ENCODE measurements around the gene CSNK1A1. TPM values are rescaled to one million over a fixed set of nuclear protein-coding genes. Genes with fewer than 3 reads are reported as not detected.

Gene CSNK1A1
- polyA plus RNA-seq (2013, experiment 1 of 2): 146 TPM
- 146 TPM for polyA plus RNA-seq (2013, experiment 2 of 2)

DNA sequence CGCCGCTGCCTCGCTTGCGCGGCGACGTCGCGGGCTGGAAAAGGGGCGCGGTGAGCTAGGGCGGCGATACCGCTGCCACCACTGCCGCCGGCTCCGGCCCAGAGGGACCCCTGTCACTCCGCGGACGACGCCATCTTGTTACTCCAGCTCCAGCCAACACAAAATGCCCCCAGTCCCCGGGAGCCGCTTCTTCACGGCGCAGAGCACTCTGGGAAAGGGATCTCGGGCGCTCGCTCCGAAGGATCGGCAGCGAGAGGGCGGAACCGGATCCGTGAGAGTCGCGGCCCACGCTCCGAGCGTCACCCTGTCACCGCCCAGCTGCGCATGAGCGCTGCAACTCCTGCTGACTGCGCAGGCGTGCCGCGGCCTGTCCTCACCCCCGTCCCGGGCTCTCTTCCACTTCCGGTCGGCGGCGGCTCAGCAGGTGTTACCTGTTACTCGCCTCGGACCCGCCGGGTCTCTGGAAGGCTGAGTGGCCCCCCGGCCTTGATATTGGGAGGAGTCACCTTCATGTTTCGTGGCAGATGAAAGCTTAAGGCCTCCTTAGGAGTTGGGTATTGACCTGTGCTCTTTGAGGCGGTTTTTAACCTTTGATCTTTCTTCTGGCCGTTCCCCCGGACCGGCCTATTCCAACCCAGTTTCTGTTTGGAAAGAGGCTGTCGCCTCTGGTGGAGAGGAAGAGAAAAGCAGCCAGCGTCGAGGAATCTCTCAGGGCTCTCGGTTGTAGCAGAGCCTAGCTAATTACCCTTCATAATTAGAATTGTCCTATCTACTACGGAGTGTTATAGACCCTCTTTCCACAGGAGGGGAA is at the start of gene CSNK1A1:
Gene CSNK1A1 (minus strand): TSS at position 213 of the 811 bp plus-strand sequence. CDS start 475 bp downstream, outside the sequence.
- Histone ChIP-seq H3K4me3 (ENCODE audit: low read length in 2 of 2) (peak within 1 kb of the TSS; percentile 80 to 93), H2BK15ac (ENCODE audit: low read length) (peak within 1 kb of the TSS; percentile 96), H3K18ac (ENCODE audit: low read length) (peak within 1 kb of the TSS; percentile 98), H3K27ac (replicated peaks; ENCODE audit: low read length) (peak within 1 kb of the TSS; percentile 92), H3K36me3 (replicated peaks in 1 of 2; ENCODE audit: control insufficient read depth in 2 of 2, insufficient read depth in 2 of 2, low read length in 2 of 2) (peaks cover 0 to 39% of the 10 kb centered on the region in 2 donors), H3K27me3 (ENCODE audit: control insufficient read depth in 3 of 3, insufficient read depth in 3 of 3, low read depth in 1 of 3, low read length in 3 of 3) (no peaks in the 10 kb centered on the region), H3K79me1 (ENCODE audit: low read depth, low read length) (peaks cover 3% of the 10 kb centered on the region), H3K4me1 (ENCODE audit: control insufficient read depth in 2 of 2, insufficient read depth in 1 of 2, low read depth in 1 of 2, low read length in 2 of 2) (no peaks in the 10 kb centered on the region), H2BK12ac (ENCODE audit: low read length) (no peak within 1 kb of the TSS), H2BK5ac (ENCODE audit: low read length) (peak within 1 kb of the TSS; percentile 98), H2AFZ (ENCODE audit: low read length) (peak within 1 kb of the TSS; percentile 99), H3K23ac (ENCODE audit: low read depth, low read length, poor library complexity) (peak within 1 kb of the TSS; percentile 91), H4K91ac (ENCODE audit: low read depth, low read length, poor library complexity) (no peak within 1 kb of the TSS), H3K4me2 (ENCODE audit: insufficient read depth, low read length, poor library complexity, severe bottlenecking) (peak within 1 kb of the TSS; percentile 75), H3K9ac (ENCODE audit: low read depth, low read length, poor library complexity) (peak within 1 kb of the TSS; percentile 99), H3K14ac (ENCODE audit: low read length) (peak within 1 kb of the TSS; percentile 99), H3K9me3 (replicated peaks in 1 of 2; ENCODE audit: control insufficient read depth in 2 of 2, insufficient read depth in 1 of 2, low read depth in 1 of 2, low read length in 2 of 2) (no peaks in the 10 kb centered on the region), H2AK5ac (ENCODE audit: low read depth, low read length) (peak within 1 kb of the TSS; percentile 91), H4K8ac (ENCODE audit: low read depth, low read length) (peak within 1 kb of the TSS; percentile 96), H2BK120ac (ENCODE audit: low read depth, low read length) (peak within 1 kb of the TSS; percentile 25), H3K4ac (ENCODE audit: low read length) (peak within 1 kb of the TSS; percentile 85)
- peak; percentile 98 for DNase-seq (ENCODE audit: low spot score)
- WGBS, 2 donors (ENCODE audit: extremely low coverage in 2 of 2, insufficient read length in 2 of 2, insufficient replicate concordance in 1 of 2): no CpG with 5 or more reads among the region's 67 CpGs

DNA sequence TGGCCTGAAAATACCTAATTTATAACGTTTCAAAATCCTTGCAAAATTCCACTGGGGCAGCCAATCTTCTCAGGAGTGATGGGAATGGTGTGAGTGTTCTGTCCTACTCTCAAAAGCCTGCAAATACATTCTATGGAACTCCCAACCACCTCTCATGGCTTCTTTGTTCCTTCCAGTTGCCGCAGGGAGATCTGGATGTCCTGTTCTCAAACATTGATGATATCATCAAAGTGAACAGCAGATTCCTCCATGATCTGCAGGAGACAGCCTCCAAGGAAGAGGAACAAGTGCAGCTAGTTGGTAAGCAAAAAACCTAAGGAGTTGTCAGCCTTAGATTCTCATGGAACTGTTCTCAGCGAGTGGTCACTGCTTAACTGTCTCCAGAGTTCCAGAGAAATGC is 49.7 kb upstream of the CSNK1A1 start:
- Histone ChIP-seq H3K79me1 (ENCODE audit: low read depth, low read length) (no peaks in the 10 kb centered on the region), H3K27ac (replicated peaks; ENCODE audit: low read length) (no peak overlapping the region), H2BK5ac (ENCODE audit: low read length) (no peak overlapping the region), H3K4me2 (ENCODE audit: insufficient read depth, low read length, poor library complexity, severe bottlenecking) (no peak overlapping the region), H3K4me1 (ENCODE audit: control insufficient read depth in 2 of 2, insufficient read depth in 1 of 2, low read depth in 1 of 2, low read length in 2 of 2) (no peaks in the 10 kb centered on the region), H2AFZ (ENCODE audit: low read length) (no peak overlapping the region), H2BK120ac (ENCODE audit: low read depth, low read length) (no peak overlapping the region), H3K36me3 (replicated peaks in 1 of 2; ENCODE audit: control insufficient read depth in 2 of 2, insufficient read depth in 2 of 2, low read length in 2 of 2) (no peaks in the 10 kb centered on the region), H3K4ac (ENCODE audit: low read length) (no peak overlapping the region), H3K27me3 (ENCODE audit: control insufficient read depth in 3 of 3, insufficient read depth in 3 of 3, low read depth in 1 of 3, low read length in 3 of 3) (no peaks in the 10 kb centered on the region), H2AK5ac (ENCODE audit: low read depth, low read length) (no peak overlapping the region), H3K14ac (ENCODE audit: low read length) (no peak overlapping the region), H2BK15ac (ENCODE audit: low read length) (no peak overlapping the region), H3K23ac (ENCODE audit: low read depth, low read length, poor library complexity) (no peak overlapping the region), H4K91ac (ENCODE audit: low read depth, low read length, poor library complexity) (no peak overlapping the region), H2BK12ac (ENCODE audit: low read length) (no peak overlapping the region), H3K9me3 (replicated peaks in 1 of 2; ENCODE audit: control insufficient read depth in 2 of 2, insufficient read depth in 1 of 2, low read depth in 1 of 2, low read length in 2 of 2) (no peaks in the 10 kb centered on the region), H3K9ac (ENCODE audit: low read depth, low read length, poor library complexity) (no peak overlapping the region), H3K18ac (ENCODE audit: low read length) (no peak overlapping the region), H4K8ac (ENCODE audit: low read depth, low read length) (no peak overlapping the region), H3K4me3 (ENCODE audit: low read length in 2 of 2) (no peak overlapping the region)
- WGBS, 2 donors (ENCODE audit: extremely low coverage in 2 of 2, insufficient read length in 2 of 2, insufficient replicate concordance in 1 of 2): no CpG with 5 or more reads among the region's 3 CpGs
- DNase-seq (ENCODE audit: low spot score): no peak

DNA sequence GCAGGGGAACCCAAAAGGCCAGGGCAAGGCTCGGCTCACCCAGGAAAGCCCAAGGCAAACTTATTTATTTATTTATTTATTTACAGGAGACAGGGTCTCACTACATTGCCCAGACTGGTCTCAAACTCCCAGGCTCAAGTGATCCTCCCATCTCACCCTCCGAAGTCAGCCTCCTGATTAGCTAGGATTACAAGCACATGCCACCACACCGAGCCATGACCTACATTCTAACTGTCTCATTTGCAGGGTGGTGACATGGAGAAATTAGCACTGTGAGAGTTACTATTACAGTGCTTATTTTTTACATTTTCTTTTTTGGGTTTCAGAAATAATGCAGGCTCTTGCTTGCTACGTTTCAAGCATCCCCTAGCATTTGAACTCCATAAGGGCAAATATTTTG is 48.1 kb upstream of the CSNK1A1 start:
- Histone ChIP-seq H3K9me3 (replicated peaks in 1 of 2; ENCODE audit: control insufficient read depth in 2 of 2, insufficient read depth in 1 of 2, low read depth in 1 of 2, low read length in 2 of 2) (no peaks in the 10 kb centered on the region), H3K14ac (ENCODE audit: low read length) (no peak overlapping the region), H3K9ac (ENCODE audit: low read depth, low read length, poor library complexity) (no peak overlapping the region), H4K91ac (ENCODE audit: low read depth, low read length, poor library complexity) (no peak overlapping the region), H3K4me3 (ENCODE audit: low read length in 2 of 2) (no peak overlapping the region), H2AFZ (ENCODE audit: low read length) (no peak overlapping the region), H3K36me3 (replicated peaks in 1 of 2; ENCODE audit: control insufficient read depth in 2 of 2, insufficient read depth in 2 of 2, low read length in 2 of 2) (no peaks in the 10 kb centered on the region), H2BK15ac (ENCODE audit: low read length) (no peak overlapping the region), H4K8ac (ENCODE audit: low read depth, low read length) (no peak overlapping the region), H3K23ac (ENCODE audit: low read depth, low read length, poor library complexity) (no peak overlapping the region), H3K27me3 (ENCODE audit: control insufficient read depth in 3 of 3, insufficient read depth in 3 of 3, low read depth in 1 of 3, low read length in 3 of 3) (no peaks in the 10 kb centered on the region), H3K79me1 (ENCODE audit: low read depth, low read length) (no peaks in the 10 kb centered on the region), H3K4ac (ENCODE audit: low read length) (no peak overlapping the region), H3K27ac (replicated peaks; ENCODE audit: low read length) (no peak overlapping the region), H3K18ac (ENCODE audit: low read length) (no peak overlapping the region), H3K4me2 (ENCODE audit: insufficient read depth, low read length, poor library complexity, severe bottlenecking) (no peak overlapping the region), H2BK120ac (ENCODE audit: low read depth, low read length) (no peak overlapping the region), H2AK5ac (ENCODE audit: low read depth, low read length) (no peak overlapping the region), H3K4me1 (ENCODE audit: control insufficient read depth in 2 of 2, insufficient read depth in 1 of 2, low read depth in 1 of 2, low read length in 2 of 2) (no peaks in the 10 kb centered on the region), H2BK5ac (ENCODE audit: low read length) (no peak overlapping the region), H2BK12ac (ENCODE audit: low read length) (no peak overlapping the region)
- no CpG with 5 or more reads among the region's 4 CpGs for WGBS, 2 donors (ENCODE audit: extremely low coverage in 2 of 2, insufficient read length in 2 of 2, insufficient replicate concordance in 1 of 2)
- no peak for DNase-seq (ENCODE audit: low spot score)

DNA sequence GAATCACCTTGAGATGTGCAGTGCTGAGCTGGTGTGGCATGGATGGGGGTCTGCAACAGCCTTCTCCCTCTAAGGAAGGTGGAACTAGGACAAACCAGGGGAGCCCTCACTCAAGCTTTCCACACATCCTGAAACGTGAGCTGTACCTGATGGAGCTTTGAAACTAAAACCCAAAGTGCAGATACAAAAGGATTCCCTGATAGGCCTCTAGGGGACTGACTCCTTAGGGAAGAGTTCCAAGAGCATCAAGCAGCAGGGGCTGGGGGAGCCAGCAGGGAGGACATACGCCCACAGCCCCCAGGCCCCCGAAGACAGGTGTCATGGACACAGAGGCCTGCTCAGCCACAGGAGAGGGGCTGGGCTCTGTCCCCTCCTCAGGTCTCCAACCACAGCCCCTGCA is 47.7 kb upstream of the CSNK1A1 start:
- no peak overlapping the region for H3K18ac ChIP-seq (ENCODE audit: low read length)
- no CpG with 5 or more reads among the region's 3 CpGs for WGBS, 2 donors (ENCODE audit: extremely low coverage in 2 of 2, insufficient read length in 2 of 2, insufficient replicate concordance in 1 of 2)
- no peaks in the 10 kb centered on the region for H3K9me3 ChIP-seq (replicated peaks in 1 of 2; ENCODE audit: control insufficient read depth in 2 of 2, insufficient read depth in 1 of 2, low read depth in 1 of 2, low read length in 2 of 2)
- no peak overlapping the region for H3K9ac ChIP-seq (ENCODE audit: low read depth, low read length, poor library complexity)
- H4K91ac ChIP-seq (ENCODE audit: low read depth, low read length, poor library complexity): no peak overlapping the region
- H2BK15ac ChIP-seq (ENCODE audit: low read length): no peak overlapping the region
- H4K8ac ChIP-seq (ENCODE audit: low read depth, low read length): no peak overlapping the region
- no peak overlapping the region for H3K23ac ChIP-seq (ENCODE audit: low read depth, low read length, poor library complexity)
- no peaks in the 10 kb centered on the region for H3K4me1 ChIP-seq (ENCODE audit: control insufficient read depth in 2 of 2, insufficient read depth in 1 of 2, low read depth in 1 of 2, low read length in 2 of 2)
- H2BK12ac ChIP-seq (ENCODE audit: low read length): no peak overlapping the region
- no peak overlapping the region for H2BK120ac ChIP-seq (ENCODE audit: low read depth, low read length)
- no peak overlapping the region for H3K14ac ChIP-seq (ENCODE audit: low read length)
- no peaks in the 10 kb centered on the region for H3K27me3 ChIP-seq (ENCODE audit: control insufficient read depth in 3 of 3, insufficient read depth in 3 of 3, low read depth in 1 of 3, low read length in 3 of 3)
- H3K4me3 ChIP-seq (ENCODE audit: low read length in 2 of 2): no peak overlapping the region
- no peak for DNase-seq (ENCODE audit: low spot score)
- no peak overlapping the region for H2AK5ac ChIP-seq (ENCODE audit: low read depth, low read length)
- H2BK5ac ChIP-seq (ENCODE audit: low read length): no peak overlapping the region
- H3K79me1 ChIP-seq (ENCODE audit: low read depth, low read length): no peaks in the 10 kb centered on the region
- no peak overlapping the region for H3K4me2 ChIP-seq (ENCODE audit: insufficient read depth, low read length, poor library complexity, severe bottlenecking)
- H3K36me3 ChIP-seq (replicated peaks in 1 of 2; ENCODE audit: control insufficient read depth in 2 of 2, insufficient read depth in 2 of 2, low read length in 2 of 2): no peaks in the 10 kb centered on the region
- H2AFZ ChIP-seq (ENCODE audit: low read length): no peak overlapping the region
- H3K27ac ChIP-seq (replicated peaks; ENCODE audit: low read length): no peak overlapping the region
- H3K4ac ChIP-seq (ENCODE audit: low read length): no peak overlapping the region

All from neuronal stem cell (in vitro differentiated cells).